HepG2 (cell line): Measurements from ENCODE around the gene ANAPC16. TPM values are rescaled to one million over a fixed set of nuclear protein-coding genes. Genes with fewer than 3 reads are reported as not detected.

Source experiments
- ARNT ChIP-seq: fragments of 450-650 bp; IDR thresholded peaks from 2 replicates; pipeline ENCODE4 v1.6.1; 2017
- CSRNP1 ChIP-seq: sonication (generic); formaldehyde crosslinking; IDR thresholded peaks from 2 replicates; pipeline ENCODE4 v1.8.1; 2023; ENCODE audit warnings: mild to moderate bottlenecking, missing genetic modification reagents
- FOXK1 ChIP-seq: sonication (generic); formaldehyde crosslinking; IDR thresholded peaks from 2 replicates; pipeline ENCODE4 v1.4.0; 2020; ENCODE audit warnings: low read depth, missing genetic modification reagents, borderline replicate concordance
- GATAD1 ChIP-seq: IDR thresholded peaks from 2 replicates; pipeline ENCODE4 v1.6.1; 2016; ENCODE audit warnings: missing genetic modification reagents, missing compliant biosample characterization
- HIVEP1 ChIP-seq: sonication (generic); formaldehyde crosslinking; IDR thresholded peaks from 2 replicates; pipeline ENCODE4 v1.4.0; 2020; ENCODE audit warnings: mild to moderate bottlenecking, missing genetic modification reagents
- HMG20B ChIP-seq: conservative IDR thresholded peaks from 2 replicates; pipeline ENCODE4 v1.6.1; 2016; ENCODE audit warnings: missing genetic modification reagents, missing compliant biosample characterization
- IRF2 ChIP-seq: IDR thresholded peaks from 2 replicates; pipeline ENCODE4 v1.6.1; 2018; ENCODE audit warnings: missing genetic modification reagents, missing compliant biosample characterization
- MAFK ChIP-seq, 2 experiments: IDR thresholded peaks in 1 of 2; conservative IDR thresholded peaks in 1 of 2; 2 replicates each; pipeline ENCODE4 v1.6.1; 2011; ENCODE audit warnings: improper control_type of control experiment in 2 of 2, low read length in 2 of 2
- MED8 ChIP-seq: sonication (generic); formaldehyde crosslinking; IDR thresholded peaks from 2 replicates; pipeline ENCODE4 v1.8.1; 2023; ENCODE audit warnings: mild to moderate bottlenecking, missing genetic modification reagents; ENCODE audit not compliant: insufficient replicate concordance
- NFATC3 ChIP-seq: sonication (generic); formaldehyde crosslinking; IDR thresholded peaks from 2 replicates; pipeline ENCODE4 v1.5.1; 2020; ENCODE audit warnings: mild to moderate bottlenecking, missing genetic modification reagents
- PHF5A ChIP-seq: IDR thresholded peaks from one replicate; pipeline ENCODE4 v1.6.1; 2018; ENCODE audit warnings: low read depth, missing genetic modification reagents; ENCODE audit not compliant: unreplicated experiment
- POGZ ChIP-seq: sonication (generic); formaldehyde crosslinking; IDR thresholded peaks from 2 replicates; pipeline ENCODE4 v1.4.0; 2020; ENCODE audit warnings: mild to moderate bottlenecking, missing genetic modification reagents
- RCOR2 ChIP-seq: IDR thresholded peaks from 2 replicates; pipeline ENCODE4 v1.6.1; 2016; ENCODE audit warnings: missing biosample characterization, missing genetic modification reagents
- RXRB ChIP-seq: IDR thresholded peaks from 2 replicates; pipeline ENCODE4 v1.6.1; 2016; ENCODE audit warnings: borderline replicate concordance, missing genetic modification reagents, missing compliant biosample characterization
- TMF1 ChIP-seq: sonication (generic); formaldehyde crosslinking; IDR thresholded peaks from 2 replicates; pipeline ENCODE4 v1.8.1; 2022; ENCODE audit warnings: low read depth, missing genetic modification reagents
- ZNF451 ChIP-seq: sonication (generic); formaldehyde crosslinking; IDR thresholded peaks from 2 replicates; pipeline ENCODE4 v1.5.0; 2020; ENCODE audit warnings: mild to moderate bottlenecking, missing genetic modification reagents
- ZNF512 ChIP-seq: sonication (generic); formaldehyde crosslinking; IDR thresholded peaks from 2 replicates; pipeline ENCODE4 v1.4.0; 2020; ENCODE audit warnings: mild to moderate bottlenecking, missing genetic modification reagents
- ZNF563 ChIP-seq: sonication (generic); formaldehyde crosslinking; IDR thresholded peaks from 2 replicates; pipeline ENCODE4 v1.8.0; 2022; ENCODE audit warnings: mild to moderate bottlenecking, moderate library complexity, missing genetic modification reagents
- ZNF772 ChIP-seq: sonication (generic); formaldehyde crosslinking; IDR thresholded peaks from 2 replicates; pipeline ENCODE4 v1.5.0; 2020; ENCODE audit warnings: mild to moderate bottlenecking, missing genetic modification reagents
- ZSCAN12 ChIP-seq: sonication (generic); formaldehyde crosslinking; IDR thresholded peaks from 2 replicates; pipeline ENCODE4 v1.9.0; 2021; ENCODE audit warnings: mild to moderate bottlenecking, missing genetic modification reagents
- polyA plus RNA-seq, 8 experiments: library from polyadenylated mRNA; depleted of rRNA in 3 of 8; stranded (reverse) in 7 of 8; unstranded in 1 of 8; fragments of >200 nt; fragmentation: Illumina TruSeq in 4 of 8; extraction: Trizol in 4 of 8; gene quantifications; 2 replicates each; pipeline versions ENCODE4 v1.2.1 to v1.2.3, GENCODE V29; 2011 to 2016; ENCODE audit warnings: low read depth in 4 of 8, missing spikeins in 1 of 8, mixed read lengths in 1 of 8; ENCODE audit not compliant: insufficient read depth in 1 of 8
- total RNA-seq, 5 experiments: library from RNA; depleted of rRNA; stranded (reverse); fragments of >200 nt; fragmentation: Illumina TruSeq; extraction: Trizol; gene quantifications; 2 replicates each; pipeline ENCODE4 v1.2.3, GENCODE V29; 2016; ENCODE audit warnings: low read depth in 1 of 5
- TF ChIP-seq, protein P1 (sequence below): sonication (generic); formaldehyde crosslinking; IDR thresholded peaks from 2 replicates; pipeline ENCODE4 v1.5.0; 2020; ENCODE audit warnings: missing genetic modification reagents
- TF ChIP-seq, protein P2 (sequence below): sonication (generic); formaldehyde crosslinking; IDR thresholded peaks from 2 replicates; pipeline ENCODE4 v1.8.0; 2022; ENCODE audit warnings: missing genetic modification reagents, mild to moderate bottlenecking, inconsistent platforms, borderline replicate concordance
- TF ChIP-seq, protein P3 (sequence below): sonication (generic); formaldehyde crosslinking; IDR thresholded peaks from 2 replicates; pipeline ENCODE4 v1.8.0; 2022; ENCODE audit warnings: mild to moderate bottlenecking, missing genetic modification reagents, moderate library complexity

ANAPC16 gene
- total and polyA plus RNA-seq, 2 of the 13 experiments (the other 11 are each of a cell fraction or from before 2014, with no cell fraction given): 74.8 to 89.4 TPM

DNA sequence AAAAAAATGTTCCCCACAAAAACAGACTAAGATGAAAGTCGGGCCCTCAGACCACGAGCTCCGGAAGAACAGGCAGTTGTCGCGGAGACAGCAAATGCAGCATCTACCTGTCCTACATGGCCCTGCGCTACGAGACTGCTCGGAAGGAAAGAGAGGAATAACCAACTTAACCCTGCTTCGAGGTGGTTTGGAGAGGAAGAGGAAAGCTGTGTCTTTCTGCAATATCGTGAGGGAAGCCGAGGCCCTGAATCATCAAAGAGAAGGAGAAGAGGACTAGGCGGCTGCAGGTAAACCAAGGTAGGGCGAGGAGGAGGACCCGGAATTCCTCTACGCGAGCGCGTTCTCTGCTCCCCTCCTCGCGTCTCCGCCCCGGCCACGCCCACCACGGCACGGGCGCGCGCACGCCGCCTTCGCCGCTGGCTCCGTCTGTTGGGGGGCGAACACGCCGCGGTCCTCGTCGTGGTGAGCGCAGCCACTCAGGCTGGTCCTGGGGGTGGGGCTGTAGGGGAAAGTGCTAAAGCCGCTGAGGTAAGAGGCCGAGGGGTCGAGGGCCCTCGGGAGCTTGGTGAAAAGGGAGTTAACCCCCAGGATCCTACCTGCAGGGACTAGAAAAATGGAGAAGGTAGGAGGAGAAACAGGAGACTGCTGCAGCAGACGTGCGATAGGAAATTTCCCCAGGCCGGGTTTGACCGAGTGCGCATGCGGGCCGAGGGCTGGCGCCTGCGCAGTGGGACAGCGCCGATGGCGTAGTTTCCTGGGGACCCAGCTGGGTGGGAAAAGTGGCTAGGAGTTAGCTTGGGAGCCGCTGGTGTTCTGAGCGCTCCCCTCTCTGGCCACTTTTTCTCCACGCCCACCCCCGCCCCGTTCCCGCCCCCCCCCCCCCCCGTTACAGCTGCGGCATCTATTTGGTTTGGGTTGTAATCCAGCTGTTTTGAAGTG, at the start of gene ANAPC16, which contains the start of gene ASCC1 (continued):
- TF ChIP-seq IRF2 (peak; percentile 74; the same call in 1 of the 2 replicates), TMF1 (CRISPR knock-in tag) (peak; percentile 82; the same call in 1 of the 2 replicates), RXRB (peak; percentile 75; the same call in 1 of the 2 replicates), HMG20B (CRISPR knock-in tag) (peak; percentile 27; the same call in 1 of the 2 replicates), ZSCAN12 (CRISPR knock-in tag) (peak; percentile 80; the same call in 1 of the 2 replicates), PHF5A (CRISPR knock-in tag) (peak; percentile 66), NFATC3 (CRISPR knock-in tag) (peak; percentile 86; the same call in 1 of the 2 replicates), FOXK1 (peak; percentile 73; the same call in 1 of the 2 replicates), POGZ (CRISPR knock-in tag) (peak; percentile 70; the same call in 1 of the 2 replicates), MED8 (peak; percentile 85), MAFK (conservative IDR thresholded peaks at IDR 0.05 in 1 of 2, IDR thresholded peaks at IDR 0.05 in 1 of 2; ENCODE audit: low read length in 2 of 2) (no peak), ZNF772 (CRISPR knock-in tag) (peak; percentile 98), ZNF563 (CRISPR knock-in tag) (peak; percentile 72; the same call in 1 of the 2 replicates), HIVEP1 (CRISPR knock-in tag) (peak; percentile 84; the same call in 1 of the 2 replicates), GATAD1 (peak; percentile 90), ZNF451 (CRISPR knock-in tag) (peak; percentile 89), RCOR2 (no peak), ARNT (no peak), CSRNP1 (peak; percentile 87; the same call in 1 of the 2 replicates), ZNF512 (CRISPR knock-in tag) (0 out of 2 replicates have a peak, but pooled peaks have one; percentile 25)
- TF ChIP-seq, protein P1, sequence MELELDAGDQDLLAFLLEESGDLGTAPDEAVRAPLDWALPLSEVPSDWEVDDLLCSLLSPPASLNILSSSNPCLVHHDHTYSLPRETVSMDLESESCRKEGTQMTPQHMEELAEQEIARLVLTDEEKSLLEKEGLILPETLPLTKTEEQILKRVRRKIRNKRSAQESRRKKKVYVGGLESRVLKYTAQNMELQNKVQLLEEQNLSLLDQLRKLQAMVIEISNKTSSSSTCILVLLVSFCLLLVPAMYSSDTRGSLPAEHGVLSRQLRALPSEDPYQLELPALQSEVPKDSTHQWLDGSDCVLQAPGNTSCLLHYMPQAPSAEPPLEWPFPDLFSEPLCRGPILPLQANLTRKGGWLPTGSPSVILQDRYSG (CRISPR knock-in tag): 0 out of 2 replicates have a peak, but pooled peaks have one; percentile 52
- TF ChIP-seq, protein P2, sequence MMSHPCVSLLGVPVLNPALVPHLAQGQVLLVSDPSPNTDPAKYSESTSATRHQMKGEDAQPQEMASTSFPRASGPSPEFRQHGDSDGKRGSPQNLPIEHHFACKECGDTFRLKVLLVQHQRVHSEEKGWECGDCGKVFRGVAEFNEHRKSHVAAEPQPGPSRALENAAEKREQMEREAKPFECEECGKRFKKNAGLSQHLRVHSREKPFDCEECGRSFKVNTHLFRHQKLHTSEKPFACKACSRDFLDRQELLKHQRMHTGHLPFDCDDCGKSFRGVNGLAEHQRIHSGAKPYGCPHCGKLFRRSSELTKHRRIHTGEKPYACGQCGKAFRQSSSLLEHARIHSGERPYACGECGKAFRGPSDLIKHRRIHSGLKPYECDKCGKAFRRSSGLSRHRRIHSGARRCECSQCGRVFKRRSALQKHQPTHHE (CRISPR knock-in tag): peak; percentile 89; the same call in 1 of the 2 replicates
- TF ChIP-seq, protein P3, sequence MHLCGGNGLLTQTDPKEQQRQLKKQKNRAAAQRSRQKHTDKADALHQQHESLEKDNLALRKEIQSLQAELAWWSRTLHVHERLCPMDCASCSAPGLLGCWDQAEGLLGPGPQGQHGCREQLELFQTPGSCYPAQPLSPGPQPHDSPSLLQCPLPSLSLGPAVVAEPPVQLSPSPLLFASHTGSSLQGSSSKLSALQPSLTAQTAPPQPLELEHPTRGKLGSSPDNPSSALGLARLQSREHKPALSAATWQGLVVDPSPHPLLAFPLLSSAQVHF (CRISPR knock-in tag): peak; percentile 70; the same call in 1 of the 2 replicates
